GM19238 (cell line): ENCODE results near the gene ARHGEF3.

ENCODE experiments used
- DNase-seq: peaks from one replicate; pipeline ENCODE4 v3.0.0; 2011; ENCODE audit warnings: low spot score; ENCODE audit not compliant: insufficient read length

ARHGEF3 gene

DNA sequence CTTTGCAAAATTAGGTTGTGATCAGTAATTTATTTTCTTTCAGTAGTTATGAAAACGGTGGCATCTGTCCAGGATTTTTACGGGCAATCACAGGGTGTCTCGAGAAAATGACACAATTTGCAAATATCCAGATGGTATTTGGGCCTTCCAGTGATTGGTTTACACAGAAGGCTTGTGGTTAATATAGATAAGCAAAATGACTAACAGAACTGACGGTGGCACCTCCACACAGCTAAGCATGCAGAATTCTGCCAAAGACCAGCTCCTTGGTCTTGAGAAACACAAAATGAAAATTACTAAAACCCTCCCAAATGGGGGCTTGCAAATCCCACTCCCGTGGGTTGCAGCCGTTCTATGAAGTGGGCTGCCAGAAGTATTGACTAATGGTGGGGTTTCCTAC lies 5.5 kb downstream of the ARHGEF3 start:
- DNase-seq, result no peak

DNA sequence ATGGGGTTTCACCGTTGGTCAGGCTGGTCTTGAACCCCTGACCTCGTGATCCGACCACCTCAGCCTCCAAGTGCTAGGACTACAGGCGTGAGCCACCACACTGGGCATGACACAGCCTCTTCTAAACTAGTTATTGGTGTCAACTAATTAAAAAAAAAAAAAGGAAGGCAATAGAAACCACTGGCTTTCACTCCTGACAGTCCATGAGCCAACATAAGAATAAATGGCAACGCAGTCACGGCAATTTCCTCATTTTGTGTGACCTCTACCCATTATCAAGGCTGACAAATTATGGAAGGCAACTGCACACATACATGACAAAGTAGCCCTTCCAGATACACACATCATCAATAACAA lies 5.9 kb downstream of the ARHGEF3 start:
- no peak for DNase-seq

DNA sequence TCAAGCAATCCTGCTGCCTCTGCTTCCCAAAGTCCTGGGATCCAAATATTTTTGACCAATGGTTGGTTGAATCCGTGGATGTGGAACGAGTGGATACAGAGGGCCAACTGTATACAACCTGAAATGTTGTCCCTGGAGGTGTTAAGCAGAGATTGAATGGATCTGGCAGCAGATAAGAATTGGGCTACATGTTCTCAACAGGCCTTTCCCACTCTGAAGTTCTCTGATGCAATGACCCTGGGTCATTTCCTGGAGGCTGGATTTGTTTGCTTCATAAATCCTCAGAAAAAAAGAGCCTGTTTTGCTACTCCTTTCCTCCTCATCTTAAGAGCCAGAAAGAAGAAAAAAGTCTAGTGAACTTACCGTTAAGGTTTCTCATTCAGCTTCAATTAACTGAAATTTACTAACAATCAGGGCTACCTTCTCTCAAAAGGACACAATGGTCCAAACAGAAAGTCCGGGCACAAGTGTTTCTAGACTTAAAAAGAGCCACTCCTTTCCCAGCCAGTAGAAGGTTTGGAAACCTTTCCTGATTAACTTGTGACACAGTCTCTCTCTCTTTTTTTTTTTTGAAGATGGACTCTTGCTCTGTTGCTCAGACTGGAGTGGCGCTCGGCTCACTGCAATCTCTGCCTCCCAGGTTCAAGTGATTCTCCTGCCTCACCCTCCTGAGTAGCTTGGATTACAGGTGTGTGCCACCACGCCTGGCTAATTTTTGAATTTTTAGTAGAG lies 6.5 kb downstream of the ARHGEF3 start:
- DNase-seq, result no peak

DNA sequence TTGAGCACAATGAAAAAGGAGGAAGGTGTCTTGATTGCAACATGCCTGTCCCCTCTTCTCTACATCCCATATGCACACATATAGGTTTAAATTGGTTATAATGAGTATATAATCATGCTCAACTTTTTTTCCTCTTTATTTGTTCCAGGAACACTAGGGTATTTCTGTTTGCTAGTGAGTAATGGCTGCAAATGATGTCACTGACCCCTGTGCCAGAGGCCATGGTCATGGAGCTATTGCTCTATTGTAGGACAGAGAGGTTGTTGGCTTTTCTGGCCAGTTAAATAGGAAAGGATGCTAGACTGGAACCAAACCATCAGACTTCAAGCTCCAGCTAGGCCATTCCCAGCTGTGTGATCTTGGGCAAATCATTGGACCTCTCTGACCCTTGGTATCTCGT lies 9.6 kb downstream of the ARHGEF3 start:
- no peak for DNase-seq

DNA sequence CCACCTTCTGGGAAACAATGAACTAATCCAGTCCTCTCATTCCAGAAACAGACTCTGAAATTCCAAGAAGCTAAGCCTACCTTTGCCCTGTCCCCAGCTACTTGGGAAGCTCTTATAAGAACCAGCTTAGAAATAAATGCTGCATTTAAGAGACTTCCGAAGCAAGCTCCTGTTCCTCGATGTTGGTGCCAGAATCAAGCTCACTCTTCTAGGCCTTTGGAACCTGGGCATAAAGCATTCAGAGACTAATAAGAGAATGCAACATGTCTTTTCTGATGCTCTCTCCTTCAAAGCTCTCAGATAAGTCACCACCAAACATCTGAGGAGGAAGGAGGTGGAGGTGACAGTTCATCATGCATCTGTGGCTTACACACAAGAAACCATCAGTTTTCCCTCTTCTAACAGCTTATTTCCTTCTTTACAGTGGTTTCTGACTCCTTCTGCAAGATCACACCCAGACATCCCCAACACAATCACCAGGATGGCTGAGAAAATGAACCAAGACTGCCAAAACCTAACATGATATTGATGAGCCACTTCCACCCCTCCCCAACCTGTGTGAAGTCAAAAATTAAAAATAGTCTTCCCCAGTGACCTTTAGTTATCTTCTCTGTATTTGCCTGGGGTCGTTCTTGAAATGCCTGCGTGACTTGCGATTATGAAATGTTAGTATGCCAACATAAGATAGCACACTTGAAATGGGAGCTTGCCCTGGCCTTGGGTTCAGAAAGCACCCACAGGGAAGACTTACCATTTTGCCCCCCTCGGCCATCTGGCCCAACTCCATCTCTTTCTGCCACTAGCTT lies 11.5 kb downstream of the ARHGEF3 start:
- no peak for DNase-seq

DNA sequence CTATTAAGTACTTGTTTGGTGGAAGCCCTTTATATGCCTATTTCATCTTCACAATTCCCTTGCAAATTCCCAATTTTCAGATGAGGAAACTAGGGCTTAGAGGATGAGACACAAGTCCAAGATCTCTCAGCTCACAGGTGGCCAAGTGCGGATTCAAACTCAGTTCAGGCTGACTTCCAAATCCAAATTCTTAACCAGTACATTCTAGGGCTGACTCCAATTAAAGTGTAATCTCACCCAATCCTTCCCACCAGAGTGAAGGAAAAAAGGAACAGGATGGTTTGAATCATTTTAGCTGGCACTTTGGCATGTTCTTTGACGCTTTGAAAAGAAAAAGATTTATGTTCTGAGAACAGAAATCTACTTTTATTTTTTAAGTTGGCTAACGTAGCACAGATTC lies 12.7 kb downstream of the ARHGEF3 start:
- DNase-seq, result no peak

DNA sequence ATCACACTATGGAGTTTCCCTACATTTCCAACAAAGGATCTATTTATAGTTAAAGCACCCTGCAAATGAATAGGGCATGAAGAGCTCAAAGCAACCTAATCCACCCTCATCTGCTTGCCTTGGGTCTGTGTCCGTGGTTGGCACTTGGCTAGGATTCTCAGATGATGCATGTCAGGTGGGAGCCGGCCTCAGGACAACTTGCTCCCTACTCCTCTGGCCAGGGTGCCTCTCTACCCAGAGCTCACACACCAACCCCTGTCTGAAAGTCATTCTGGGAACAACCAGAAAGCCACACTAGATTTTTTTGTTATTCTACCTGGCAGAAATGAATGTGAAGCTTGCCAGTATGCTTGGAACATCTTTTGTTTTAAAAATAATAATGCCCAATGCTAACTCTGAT lies 13.2 kb downstream of the ARHGEF3 start:
- no peak for DNase-seq

DNA sequence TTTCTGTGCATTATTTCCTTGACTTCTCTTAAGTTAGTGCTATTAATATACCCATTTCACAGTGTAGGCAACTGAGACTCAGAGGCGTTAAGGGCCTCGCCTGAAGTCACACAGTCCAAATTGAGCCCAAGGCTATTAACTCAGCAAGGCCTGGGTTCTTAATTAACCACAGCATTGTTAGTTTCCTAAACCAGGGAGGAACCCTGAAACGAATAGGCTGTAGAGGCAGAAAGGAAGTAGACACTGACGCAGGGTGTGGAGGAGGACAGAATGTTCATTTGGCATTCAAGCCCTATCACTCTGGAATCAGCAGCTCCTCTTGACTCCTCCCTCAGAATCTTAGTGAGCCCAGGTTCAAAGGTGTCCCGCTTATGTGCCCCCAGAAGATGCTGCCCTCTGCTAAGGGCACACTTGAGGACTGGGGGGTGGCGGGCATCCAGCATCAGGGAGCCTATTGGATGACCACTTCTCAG lies 13.9 kb downstream of the ARHGEF3 start:
- DNase-seq, result no peak

DNA sequence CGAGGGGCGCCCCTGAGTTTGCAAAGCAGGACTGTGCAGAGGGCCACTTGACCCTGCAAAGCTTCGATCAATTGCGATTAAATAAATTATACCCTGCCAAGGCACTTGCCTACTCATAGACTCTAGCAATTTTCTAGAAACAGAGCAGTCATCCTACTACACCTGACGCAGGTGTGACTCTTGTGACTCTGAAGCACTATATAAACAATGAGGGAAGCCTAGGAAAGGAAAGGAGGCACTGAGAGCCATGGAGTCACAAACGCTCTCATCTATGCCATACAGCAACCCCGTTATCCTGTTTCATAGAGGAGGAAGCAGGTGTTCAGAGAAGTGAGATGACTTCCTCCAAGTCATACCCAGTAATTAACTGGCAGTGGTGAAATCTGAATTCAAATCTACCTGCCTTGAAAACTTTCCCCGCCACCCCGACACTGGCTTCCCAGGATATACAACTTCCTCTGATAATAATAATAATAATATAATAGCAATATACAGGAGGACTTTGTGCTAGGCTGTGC lies 14.4 kb downstream of the ARHGEF3 start:
- no peak for DNase-seq

DNA sequence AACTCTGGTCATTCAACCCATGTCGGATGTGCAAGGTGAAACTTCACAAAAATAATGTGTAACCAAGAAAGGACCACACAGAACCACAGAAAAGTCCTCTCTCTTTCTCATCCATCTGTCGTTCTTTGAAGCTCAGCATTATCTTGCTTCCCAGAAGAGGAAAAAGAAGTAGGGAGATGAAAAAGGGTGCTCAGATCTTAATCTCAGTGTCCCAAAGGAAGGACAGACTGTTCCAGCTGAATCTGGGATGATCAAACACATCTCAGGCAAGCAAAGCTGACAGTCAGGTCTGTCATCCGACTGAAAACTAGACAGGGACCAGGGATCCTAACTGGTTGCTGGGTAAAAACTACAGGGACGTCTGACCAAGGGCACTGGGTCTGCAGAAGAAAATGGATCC lies 16.2 kb downstream of the ARHGEF3 start:
- no peak for DNase-seq

DNA sequence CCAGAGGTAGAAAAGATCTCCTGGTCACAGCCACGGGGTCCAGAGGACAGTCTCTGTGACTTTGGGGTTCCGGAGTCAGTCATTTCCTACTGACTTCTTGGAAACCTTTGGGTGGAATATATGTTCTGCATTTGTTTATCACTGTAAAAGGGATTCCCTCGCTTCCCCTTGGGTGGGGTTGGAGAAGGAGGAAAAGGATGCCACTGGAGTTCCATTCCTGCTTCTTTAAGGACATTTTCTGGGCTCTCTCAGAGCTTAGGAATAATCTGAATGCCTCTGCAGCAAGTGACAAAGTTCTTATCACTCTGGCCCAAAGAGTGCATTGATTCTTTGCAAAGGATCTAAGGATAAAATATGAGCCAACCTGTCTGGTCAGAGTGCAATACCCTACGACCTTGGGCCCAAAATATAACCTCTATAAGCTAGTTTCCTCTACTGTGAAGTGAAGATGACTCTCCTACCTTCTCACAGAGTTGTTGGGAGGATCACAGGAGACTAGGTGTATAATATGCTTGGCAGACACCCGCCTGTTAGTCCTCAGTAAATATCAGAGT lies 17.2 kb downstream of the ARHGEF3 start:
- no peak for DNase-seq

DNA sequence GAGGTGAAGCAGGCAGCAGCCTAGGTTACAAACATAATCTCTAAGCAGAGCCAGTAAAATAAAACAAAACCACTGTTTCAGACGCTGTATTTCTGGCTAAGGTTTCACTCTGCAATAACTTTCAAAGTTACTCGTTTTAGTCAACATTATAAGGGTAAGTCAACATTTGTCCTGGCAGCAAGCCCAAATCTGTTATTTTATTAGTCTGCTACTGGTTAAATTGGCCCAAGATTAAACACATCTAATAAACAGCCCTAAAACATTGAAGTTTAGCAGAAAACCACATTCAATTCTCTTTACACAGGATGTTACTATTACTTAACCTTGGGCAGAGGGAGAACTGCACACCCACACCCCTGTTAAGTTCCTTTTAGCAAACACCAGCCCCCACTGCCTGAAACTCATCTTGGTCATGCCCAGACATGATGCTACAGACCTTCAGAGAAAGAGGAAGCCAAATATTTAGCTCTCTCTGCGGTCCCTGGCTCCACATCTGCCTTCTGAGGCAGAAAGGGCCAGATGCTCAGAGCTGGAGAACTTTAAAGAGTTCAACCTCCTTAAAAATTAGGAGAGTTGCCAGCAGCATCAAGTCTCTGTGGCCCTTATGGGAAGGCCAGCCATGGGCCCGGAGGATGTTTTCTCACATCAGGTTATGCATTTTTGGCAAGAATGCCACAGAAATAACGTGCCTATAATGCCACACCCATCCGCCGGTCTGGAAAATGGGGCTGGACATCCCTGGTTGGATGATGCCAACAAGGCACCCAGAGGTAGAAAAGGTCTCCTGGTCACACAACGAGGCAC lies 17.9 kb downstream of the ARHGEF3 start:
- DNase-seq, result peak; percentile 65

DNA sequence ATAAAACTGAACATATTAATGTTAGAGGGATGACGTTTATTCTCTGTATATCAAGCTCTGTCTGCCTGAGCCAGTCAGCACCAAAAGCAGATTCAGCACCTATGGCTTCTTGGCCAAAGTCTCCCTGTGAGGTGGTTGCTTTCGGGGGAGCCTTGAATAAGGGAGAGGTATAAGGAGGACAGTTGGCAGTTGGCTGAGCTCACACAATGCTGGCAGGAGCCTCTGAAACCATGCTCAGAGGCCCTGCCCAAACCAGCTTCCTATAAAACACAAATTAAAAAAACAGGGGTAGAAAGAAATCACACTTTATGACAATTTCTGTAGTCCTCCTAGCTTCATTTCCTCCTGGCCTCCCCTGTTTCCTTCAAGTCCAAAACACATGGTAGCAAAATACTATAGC lies 18.8 kb downstream of the ARHGEF3 start:
- DNase-seq, result no peak

DNA sequence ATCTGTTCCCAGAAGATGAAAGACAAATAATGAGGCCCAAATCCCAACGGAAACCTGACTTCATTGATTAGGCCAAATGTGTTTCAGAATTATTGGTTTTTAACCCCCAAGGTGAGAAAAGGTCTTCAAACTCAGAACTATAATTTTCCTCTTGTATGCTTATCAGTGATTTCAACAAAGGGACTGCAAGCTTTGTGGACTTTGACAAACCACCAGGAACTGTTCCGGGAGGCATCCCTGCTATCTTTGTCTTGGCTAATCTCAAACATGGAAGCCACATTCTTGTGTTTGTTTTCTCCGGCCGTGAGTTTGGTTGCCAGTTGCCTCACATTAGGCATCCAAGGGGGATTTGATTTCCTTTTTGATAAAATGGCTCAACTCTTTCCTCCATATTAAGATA lies 19.5 kb downstream of the ARHGEF3 start:
- DNase-seq, result no peak

DNA sequence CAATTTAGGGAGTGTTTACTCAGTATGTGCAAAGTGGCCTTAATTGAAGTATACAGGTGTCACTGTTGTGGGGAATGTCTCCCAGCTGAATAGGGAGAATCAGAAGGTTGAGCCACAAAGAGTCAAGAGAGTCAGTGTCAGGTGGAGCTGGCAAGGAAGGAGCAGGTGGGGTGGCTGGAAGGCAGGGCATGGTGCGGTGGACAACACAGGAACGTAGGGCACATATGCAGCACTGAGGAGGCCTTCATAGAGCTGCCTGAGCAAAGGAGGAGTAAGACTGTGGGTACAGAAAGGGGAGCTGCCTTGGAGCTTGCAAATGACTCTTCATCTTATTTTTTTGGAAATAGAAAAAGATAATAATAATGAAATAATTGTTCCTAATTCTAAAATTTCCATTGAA lies 20.0 kb downstream of the ARHGEF3 start:
- no peak for DNase-seq

DNA sequence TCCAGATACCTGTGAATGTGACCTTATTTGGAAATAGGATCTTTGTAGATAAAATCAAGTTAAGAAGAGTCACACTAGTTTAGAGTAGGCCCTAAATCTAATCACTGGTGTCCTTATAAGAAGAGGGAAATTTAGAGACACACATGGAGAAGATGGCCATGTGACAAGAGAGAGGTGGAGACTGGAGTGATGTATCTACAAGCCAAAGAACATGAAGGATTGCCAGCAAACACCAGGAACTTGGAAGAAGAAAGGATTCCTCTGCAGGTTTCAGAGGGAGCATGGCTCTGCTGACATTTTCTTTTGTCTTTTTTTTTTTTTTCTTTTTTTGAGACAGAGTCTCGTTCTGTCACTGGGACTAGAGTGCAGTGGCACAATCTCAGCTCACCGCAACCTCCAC lies 20.8 kb downstream of the ARHGEF3 start:
- DNase-seq, result no peak

DNA sequence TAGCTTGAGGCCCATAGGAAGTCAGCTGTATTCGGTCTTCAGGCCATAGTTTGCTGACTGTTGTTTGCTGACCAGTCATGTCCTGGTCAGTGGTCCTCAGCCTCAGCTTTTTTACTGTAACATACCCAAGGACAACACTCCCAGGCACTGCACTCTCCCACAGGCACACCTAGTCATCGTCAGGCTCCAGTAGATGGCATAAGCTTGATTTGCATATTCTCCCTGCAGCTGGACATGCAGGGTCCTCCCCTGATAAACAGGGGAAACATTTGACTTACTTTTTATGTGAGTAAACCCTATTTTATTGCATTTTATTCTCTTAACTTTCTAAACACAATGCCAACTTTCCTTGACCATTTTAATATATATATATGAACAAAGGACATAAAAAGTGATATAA lies 22.9 kb downstream of the ARHGEF3 start:
- no peak for DNase-seq

DNA sequence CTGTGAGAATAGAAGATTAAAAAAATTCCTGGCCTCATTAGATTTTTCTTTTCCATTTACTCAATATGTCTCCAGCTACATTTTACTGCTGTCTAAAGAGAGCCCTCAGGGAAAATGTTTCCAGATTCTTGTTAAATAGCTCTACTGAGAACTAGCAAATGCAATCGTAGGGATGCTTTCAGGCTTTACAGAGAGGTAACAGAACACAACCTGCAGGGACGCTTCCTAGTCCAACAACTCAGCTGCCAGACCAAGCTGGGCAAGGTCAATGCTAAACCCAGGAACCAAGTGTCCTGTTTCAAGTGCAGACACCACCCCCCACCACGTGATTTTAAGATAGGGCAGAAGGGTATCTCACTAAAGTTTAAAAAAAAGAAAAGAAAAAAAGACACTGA lies 25.2 kb downstream of the ARHGEF3 start:
- DNase-seq, result no peak

DNA sequence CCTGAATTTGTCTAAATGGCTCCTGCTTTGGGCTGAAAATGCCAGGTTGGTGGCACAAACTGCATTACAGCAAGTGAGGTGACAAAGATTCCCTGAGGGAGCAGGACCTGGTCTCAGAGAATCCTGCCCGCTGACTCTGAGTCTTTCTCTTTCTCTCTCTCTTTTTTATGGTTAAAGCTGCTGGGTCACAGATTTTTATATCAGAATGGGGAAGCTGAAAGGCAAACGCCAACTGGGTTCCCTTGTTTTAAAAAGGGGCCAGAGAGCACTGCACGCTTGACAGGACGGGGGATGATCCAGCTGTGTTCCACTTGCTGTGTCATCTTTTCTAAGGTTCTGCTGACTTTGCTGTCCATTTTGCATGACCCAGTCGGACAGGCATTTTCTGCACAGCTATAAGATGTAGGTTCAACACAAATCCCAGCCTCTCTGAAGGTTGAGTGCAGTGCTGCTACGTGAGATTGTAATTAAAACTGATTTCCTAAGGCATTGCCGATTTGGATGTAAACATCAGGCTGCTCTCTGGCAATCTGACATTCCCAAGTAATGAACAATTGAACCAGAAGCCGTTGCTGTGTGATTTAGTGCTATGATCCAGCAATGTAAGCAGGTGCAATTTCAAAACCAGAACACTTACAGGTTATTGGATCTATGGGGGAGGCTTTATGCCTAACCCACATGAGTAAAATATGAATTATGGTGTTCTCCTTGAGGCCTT lies 25.8 kb downstream of the ARHGEF3 start:
- DNase-seq, result no peak

DNA sequence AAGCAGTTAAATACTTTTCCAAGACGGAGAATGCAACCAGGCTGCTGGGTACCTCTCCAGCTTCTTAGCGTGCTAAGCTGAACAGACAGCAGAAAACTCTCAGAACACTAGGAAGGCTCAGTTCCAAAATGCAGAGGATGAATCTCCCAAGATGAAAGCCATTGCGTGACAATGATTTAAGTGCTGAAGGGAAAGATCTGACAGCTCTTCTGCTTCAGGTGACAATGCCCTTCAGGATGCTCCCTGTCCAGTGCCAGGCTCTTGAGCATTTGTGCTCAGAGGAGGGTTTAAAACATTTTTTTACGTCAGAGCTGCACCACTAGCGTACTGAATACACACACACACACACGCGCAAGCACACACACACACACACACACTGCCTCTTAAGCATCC lies 26.3 kb downstream of the ARHGEF3 start:
- no peak for DNase-seq

DNA sequence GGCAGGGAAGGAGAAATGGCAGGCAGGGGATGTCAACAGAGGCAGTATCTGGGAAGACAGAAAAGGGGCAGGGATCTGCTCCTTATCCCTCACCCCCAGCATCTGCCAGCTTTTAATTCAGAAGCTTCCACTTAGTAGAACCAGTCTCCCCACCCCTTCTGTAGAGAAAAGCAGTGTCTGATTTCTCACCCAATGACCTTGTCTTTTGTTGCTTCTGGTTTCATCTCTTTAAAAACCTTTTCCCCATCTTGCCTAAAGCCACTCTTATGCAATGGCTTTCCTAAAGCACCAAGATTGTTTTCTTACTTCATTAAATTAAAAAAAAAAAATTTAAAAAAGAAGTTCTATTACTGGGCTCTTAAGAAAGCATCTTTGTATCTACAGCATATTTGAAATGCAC lies 27.8 kb downstream of the ARHGEF3 start:
- DNase-seq, result no peak
